ENCODE results near the gene C11orf21.

- TF ChIP-seq, protein P1, sequence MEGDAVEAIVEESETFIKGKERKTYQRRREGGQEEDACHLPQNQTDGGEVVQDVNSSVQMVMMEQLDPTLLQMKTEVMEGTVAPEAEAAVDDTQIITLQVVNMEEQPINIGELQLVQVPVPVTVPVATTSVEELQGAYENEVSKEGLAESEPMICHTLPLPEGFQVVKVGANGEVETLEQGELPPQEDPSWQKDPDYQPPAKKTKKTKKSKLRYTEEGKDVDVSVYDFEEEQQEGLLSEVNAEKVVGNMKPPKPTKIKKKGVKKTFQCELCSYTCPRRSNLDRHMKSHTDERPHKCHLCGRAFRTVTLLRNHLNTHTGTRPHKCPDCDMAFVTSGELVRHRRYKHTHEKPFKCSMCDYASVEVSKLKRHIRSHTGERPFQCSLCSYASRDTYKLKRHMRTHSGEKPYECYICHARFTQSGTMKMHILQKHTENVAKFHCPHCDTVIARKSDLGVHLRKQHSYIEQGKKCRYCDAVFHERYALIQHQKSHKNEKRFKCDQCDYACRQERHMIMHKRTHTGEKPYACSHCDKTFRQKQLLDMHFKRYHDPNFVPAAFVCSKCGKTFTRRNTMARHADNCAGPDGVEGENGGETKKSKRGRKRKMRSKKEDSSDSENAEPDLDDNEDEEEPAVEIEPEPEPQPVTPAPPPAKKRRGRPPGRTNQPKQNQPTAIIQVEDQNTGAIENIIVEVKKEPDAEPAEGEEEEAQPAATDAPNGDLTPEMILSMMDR (IDR thresholded peaks at IDR 0.05; ENCODE audit: insufficient read depth, low read length, poor library complexity, severe bottlenecking): no peak
- TF ChIP-seq EZH2phosphoT487 (conservative IDR thresholded peaks at IDR 0.05; ENCODE audit: low read length): no peak
Measured at GRCh38 chr11:2266586-2267305, 35.0 kb downstream of the C11orf21 start.
